Skeletal muscle cell (primary cell): ENCODE results near the gene SENP6.
A peak's percentile ranks its signal among the peaks of the same experiment; 100 is the strongest.
"Not testable (repeated sequence)": the region's sequence is repeated elsewhere in the genome, so short reads cannot be mapped to it uniquely, and the experiment has no call there.

Source experiments
- DNase-seq: peaks from one replicate; pipeline ENCODE4 v3.0.0-alpha.2; 2010; ENCODE audit warnings: low read depth
- H3K4me3 ChIP-seq: 2 replicates; pipeline ENCODE4 v1.5.1; 2011; ENCODE audit warnings: low read depth, mild to moderate bottlenecking, control low read depth, low read length, moderate library complexity

SENP6 gene

GRCh38 chr6:75642311-75642710 lies 40.6 kb downstream of the SENP6 start:
- no peak overlapping the region for H3K4me3 ChIP-seq
- DNase-seq: no peak

- no peak for DNase-seq
- H3K4me3 ChIP-seq: no peak overlapping the region
These were observed 41.5 kb downstream of the SENP6 start for GRCh38 chr6:75643173-75643572.

GRCh38 chr6:75656479-75656878 lies 54.8 kb downstream of the SENP6 start:
- H3K4me3 ChIP-seq: no peak overlapping the region
- no peak for DNase-seq

- no peak for DNase-seq
- no peak overlapping the region for H3K4me3 ChIP-seq
These were observed 55.6 kb downstream of the SENP6 start for GRCh38 chr6:75657327-75657726.

- H3K4me3 ChIP-seq: no peak overlapping the region
- no peak for DNase-seq
These were observed 64.9 kb downstream of the SENP6 start for GRCh38 chr6:75666592-75666991.

- no peak for DNase-seq
- H3K4me3 ChIP-seq: no peak overlapping the region
These were observed 72.2 kb downstream of the SENP6 start for GRCh38 chr6:75673884-75674283.

GRCh38 chr6:75676377-75676776 lies 74.7 kb downstream of the SENP6 start:
- no peak for DNase-seq
- no peak overlapping the region for H3K4me3 ChIP-seq

GRCh38 chr6:75682548-75682947 lies 80.9 kb downstream of the SENP6 start:
- H3K4me3 ChIP-seq, DNase-seq: not testable (repeated sequence)

GRCh38 chr6:75683005-75683404 lies 81.3 kb downstream of the SENP6 start:
- not testable (repeated sequence) for DNase-seq, H3K4me3 ChIP-seq

GRCh38 chr6:75687535-75687934 lies 85.9 kb downstream of the SENP6 start:
- H3K4me3 ChIP-seq, DNase-seq: not testable (repeated sequence)

GRCh38 chr6:75687937-75688336 lies 86.3 kb downstream of the SENP6 start:
- H3K4me3 ChIP-seq, DNase-seq: not testable (repeated sequence)

GRCh38 chr6:75689576-75689975 lies 87.9 kb downstream of the SENP6 start:
- no peak for DNase-seq
- H3K4me3 ChIP-seq: no peak overlapping the region

GRCh38 chr6:75691012-75691411 lies 89.3 kb downstream of the SENP6 start:
- H3K4me3 ChIP-seq: no peak overlapping the region
- peak; percentile 2 for DNase-seq

GRCh38 chr6:75693534-75693933 lies 91.9 kb downstream of the SENP6 start:
- DNase-seq: peak; percentile 7
- H3K4me3 ChIP-seq: no peak overlapping the region

GRCh38 chr6:75694406-75694805 lies 92.7 kb downstream of the SENP6 start:
- no peak for DNase-seq
- no peak overlapping the region for H3K4me3 ChIP-seq

- DNase-seq, H3K4me3 ChIP-seq: not testable (repeated sequence)
These were observed 106.7 kb downstream of the SENP6 start for GRCh38 chr6:75708334-75708733.

GRCh38 chr6:75711173-75711572 lies 109.5 kb downstream of the SENP6 start:
- no peak for DNase-seq
- no peak overlapping the region for H3K4me3 ChIP-seq

GRCh38 chr6:75719133-75719532 lies 117.5 kb downstream of the SENP6 start:
- DNase-seq: no peak

GRCh38 chr6:75723382-75723781 lies 121.7 kb downstream of the SENP6 start:
- no peak for DNase-seq
- H3K4me3 ChIP-seq: no peak overlapping the region

More at GRCh38 chr6:75719133-75719532, 117.5 kb downstream of the SENP6 start:
- H3K4me3 ChIP-seq: no peak overlapping the region

- DNase-seq: no peak
- H3K4me3 ChIP-seq: no peak overlapping the region
These were observed 125.5 kb downstream of the SENP6 start for GRCh38 chr6:75727206-75727605.

- not testable (repeated sequence) for H3K4me3 ChIP-seq, DNase-seq
These were observed 129.3 kb downstream of the SENP6 start for GRCh38 chr6:75731029-75731428.
